GM20000 (cell line): ENCODE data around the gene NCF4.

Experiments used
- DNase-seq: peaks from one replicate; pipeline ENCODE4 v3.0.0; 2012; ENCODE audit warnings: low spot score
- TF ChIP-seq, protein P1 (sequence below): IDR thresholded peaks from 2 replicates; pipeline ENCODE4 v1.5.1; 2012; ENCODE audit warnings: mild to moderate bottlenecking, control low read depth; ENCODE audit errors: extremely low read depth, missing control alignments

Gene NCF4

DNA sequence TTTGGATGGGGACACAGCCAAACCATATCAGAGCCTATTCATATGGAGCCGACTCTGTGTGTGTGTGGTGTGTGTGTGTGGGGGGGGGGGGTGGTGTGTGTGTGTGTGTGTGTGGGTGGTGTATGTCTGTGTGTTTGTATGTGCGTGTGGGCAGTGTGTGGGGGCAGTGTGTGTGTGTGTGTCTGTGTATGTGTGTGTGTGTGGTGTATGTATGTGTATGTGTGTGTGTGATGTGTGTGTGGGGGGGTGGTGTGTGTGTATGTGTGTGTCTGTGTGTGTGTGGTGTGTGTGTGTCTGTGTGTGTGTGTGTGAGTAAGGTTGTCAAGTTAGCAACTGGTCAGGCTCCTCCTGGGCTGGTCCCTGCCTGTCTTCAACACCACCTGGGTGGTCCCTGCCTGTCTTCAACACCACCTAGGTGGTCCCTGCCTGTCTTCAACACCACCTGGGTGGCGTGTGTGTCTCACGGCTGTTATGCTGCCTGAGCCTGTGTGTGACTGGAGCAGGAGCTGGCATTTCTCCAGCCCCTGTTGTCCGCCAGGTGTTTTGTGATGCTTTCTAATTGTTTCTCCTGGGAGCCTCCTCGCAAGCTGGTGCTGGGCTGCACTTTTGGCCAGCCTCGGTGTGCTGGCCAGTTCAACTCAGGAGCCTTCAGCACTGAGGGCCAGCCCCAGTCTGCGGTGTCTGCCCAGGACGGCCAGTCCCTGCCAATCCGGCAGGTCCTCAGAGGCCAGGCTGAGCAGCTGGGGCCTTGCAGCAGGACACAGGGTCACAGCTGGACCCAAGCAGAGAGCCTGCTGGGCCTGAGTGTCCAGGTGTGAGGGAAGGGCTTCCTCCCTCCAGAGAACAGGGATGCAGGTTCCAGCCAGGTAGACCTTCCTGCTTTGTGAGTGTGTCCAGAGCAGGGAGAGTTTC, 22.4 kb upstream of the NCF4 start:
- no peak for DNase-seq

DNA sequence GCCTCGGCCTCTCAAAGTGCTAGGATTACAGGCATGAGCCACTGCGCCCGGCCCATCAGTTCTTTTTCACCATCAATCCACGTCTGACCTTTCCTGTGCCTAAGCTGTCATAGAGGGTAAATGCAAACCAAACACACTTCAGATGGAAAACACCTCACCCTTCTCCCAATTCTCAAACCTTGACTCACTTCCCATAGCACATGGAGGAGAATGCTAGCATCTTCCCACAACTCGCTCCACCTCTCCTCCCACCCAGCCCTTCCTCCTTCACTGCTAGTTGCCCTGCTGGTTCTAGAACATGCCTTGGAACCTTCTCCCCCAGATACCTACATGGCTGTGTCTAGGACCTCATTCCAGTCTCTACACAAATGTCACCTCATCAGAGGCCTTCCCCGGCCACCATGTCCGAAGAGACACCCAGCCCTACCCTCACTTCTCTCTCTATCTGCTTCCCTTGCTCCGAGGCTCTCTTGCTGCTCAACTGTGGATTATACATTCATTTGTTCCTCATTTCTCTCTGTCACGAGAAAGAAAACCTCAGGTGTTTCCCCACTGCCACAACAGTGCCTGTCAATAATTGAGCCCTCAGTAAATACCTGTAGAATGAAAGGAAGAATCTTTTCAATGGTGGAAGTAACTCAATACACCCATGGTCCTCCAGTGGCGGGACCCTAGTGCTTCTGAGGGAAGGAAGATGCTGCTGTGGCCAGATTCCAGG, 21.3 kb upstream of the NCF4 start:
- no peak for DNase-seq
- TF ChIP-seq, protein P1, sequence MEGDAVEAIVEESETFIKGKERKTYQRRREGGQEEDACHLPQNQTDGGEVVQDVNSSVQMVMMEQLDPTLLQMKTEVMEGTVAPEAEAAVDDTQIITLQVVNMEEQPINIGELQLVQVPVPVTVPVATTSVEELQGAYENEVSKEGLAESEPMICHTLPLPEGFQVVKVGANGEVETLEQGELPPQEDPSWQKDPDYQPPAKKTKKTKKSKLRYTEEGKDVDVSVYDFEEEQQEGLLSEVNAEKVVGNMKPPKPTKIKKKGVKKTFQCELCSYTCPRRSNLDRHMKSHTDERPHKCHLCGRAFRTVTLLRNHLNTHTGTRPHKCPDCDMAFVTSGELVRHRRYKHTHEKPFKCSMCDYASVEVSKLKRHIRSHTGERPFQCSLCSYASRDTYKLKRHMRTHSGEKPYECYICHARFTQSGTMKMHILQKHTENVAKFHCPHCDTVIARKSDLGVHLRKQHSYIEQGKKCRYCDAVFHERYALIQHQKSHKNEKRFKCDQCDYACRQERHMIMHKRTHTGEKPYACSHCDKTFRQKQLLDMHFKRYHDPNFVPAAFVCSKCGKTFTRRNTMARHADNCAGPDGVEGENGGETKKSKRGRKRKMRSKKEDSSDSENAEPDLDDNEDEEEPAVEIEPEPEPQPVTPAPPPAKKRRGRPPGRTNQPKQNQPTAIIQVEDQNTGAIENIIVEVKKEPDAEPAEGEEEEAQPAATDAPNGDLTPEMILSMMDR, result no peak

More for the DNA sequence above, 22.4 kb upstream of the NCF4 start:
- TF ChIP-seq, protein P1, result no peak

DNA sequence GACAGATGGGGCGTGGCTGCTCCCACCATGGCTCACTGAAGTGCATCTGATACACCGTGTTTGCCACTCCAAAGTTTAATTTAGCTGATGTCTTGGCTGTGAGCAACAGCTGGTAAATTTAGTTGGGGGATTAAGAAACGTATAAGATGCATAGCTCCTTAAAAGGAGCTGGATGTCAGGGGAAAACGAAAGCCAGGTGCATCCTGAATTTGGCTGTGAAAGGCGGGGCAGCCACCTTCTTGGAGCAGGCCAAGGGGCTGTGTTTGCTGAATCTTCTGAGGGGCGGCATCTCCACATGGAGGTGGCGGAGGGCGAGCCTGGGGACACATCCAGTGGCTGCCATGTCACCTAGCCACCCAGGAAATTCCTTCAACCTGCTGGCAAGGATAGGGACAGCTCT, 20.7 kb upstream of the NCF4 start:
- no peak for DNase-seq
- TF ChIP-seq, protein P1, result no peak

DNA sequence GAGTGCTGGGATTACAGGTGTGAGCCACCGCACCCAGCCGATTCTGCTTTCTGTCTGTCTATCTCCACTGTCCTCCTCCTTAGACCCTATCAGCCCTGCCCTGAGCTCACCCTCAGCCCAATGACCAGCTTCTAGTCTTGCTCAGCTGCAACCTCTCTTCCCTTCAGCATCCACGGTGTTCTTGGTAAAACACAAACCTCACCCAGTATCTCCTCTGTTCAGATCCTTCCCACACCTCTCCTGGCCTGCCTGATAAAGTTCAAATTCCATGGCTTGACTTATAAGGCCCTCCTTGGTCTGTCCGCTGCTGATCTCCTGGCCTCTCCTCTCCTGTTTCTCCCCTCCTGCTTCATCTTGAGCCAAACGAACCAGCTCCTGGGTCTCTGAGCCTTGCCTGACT, 14.5 kb upstream of the NCF4 start:
- no peak for DNase-seq
- TF ChIP-seq, protein P1, result no peak

DNA sequence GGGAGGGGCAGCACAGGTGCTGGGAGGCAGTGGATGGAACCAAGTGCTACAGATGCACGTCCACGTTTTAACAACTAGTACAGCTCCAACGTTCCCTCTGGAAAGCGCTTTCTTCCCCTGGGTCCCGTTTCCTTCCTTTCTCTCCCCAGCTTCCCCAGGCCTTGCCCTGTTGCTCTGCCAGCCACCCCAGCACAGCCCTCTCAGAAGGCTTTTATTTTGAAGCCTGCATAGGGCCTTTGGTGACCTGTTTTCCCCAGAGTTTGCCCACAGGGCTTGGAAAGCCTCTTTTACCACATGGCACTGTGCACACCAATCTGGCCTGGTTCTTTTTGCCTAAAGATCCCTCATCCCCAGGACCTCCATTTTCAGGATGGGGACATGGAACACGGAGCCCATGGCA, 13.9 kb upstream of the NCF4 start:
- no peak for DNase-seq
- TF ChIP-seq, protein P1, result no peak

DNA sequence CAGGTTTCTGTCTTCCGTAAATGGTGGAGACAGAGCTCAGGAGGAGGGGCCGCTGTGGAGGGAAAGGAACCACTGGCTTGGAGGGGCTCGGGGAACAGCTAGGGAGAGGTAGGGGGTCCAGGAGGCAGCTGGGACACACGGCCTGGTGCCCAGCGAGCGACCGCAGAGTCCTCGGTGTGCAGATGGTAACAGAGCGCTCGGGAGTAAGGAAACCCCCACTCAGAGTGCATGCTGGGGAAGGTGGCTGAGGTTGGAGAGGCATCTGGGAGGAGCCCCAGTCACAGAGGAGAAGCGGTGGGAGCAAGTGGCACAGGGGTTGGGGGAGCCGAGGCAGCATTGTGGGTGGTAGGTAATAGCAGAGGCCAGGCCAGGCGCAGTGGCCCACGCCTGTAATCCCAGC, 10.8 kb upstream of the NCF4 start:
- TF ChIP-seq, protein P1, result no peak

DNA sequence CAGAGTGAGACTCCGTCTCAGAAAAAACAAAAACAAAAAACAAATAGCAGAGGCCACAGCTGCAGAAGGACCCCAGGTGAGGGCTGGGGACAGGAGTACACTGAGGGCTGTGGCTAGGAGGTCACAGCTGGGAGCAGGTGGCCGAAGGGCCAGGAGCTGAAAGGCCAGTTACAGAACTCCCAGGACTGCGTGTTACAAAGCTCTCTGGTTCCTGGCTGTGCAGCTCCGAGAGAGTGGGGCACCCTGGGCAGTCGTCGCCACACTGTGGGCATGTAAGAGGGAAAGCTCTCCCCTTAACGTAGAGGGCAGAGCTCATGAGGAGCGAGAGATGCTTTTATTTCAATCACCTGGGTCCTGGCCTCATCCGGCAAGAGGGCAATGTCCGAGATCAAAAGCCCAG, 10.1 kb upstream of the NCF4 start:
- TF ChIP-seq, protein P1, result no peak

More for the DNA sequence above, 10.8 kb upstream of the NCF4 start:
- no peak for DNase-seq

More for the DNA sequence above, 10.1 kb upstream of the NCF4 start:
- DNase-seq, result no peak
